Measurements from ENCODE around the gene PHF2.

Gene PHF2

GRCh38 chr9:93682155-93682968 lies 106.0 kb downstream of the PHF2 start:
- TF ChIP-seq TAF1 (IDR thresholded peaks at IDR 0.05; ENCODE audit: borderline replicate concordance, low read depth, low read length) (no peak), POLR2A (IDR thresholded peaks at IDR 0.05; ENCODE audit: low read depth, low read length) (no peak), POLR2AphosphoS5 (IDR thresholded peaks at IDR 0.05; ENCODE audit: low read depth, low read length) (no peak)
- DNase-seq (ENCODE audit: insufficient read length): peak; percentile 63
- FAIRE-seq: no peak

- TF ChIP-seq TAF1 (IDR thresholded peaks at IDR 0.05; ENCODE audit: borderline replicate concordance, low read depth, low read length) (no peak), POLR2A (IDR thresholded peaks at IDR 0.05; ENCODE audit: low read depth, low read length) (no peak), POLR2AphosphoS5 (IDR thresholded peaks at IDR 0.05; ENCODE audit: low read depth, low read length) (no peak)
- FAIRE-seq: no peak
- DNase-seq (ENCODE audit: insufficient read length): no peak
Measured at GRCh38 chr9:93683331-93684134, 107.1 kb downstream of the PHF2 start.

- FAIRE-seq: no peak
- TF ChIP-seq POLR2A (IDR thresholded peaks at IDR 0.05; ENCODE audit: low read depth, low read length): no peak
- no peak for TF ChIP-seq TAF1 (IDR thresholded peaks at IDR 0.05; ENCODE audit: borderline replicate concordance, low read depth, low read length)
- no peak for TF ChIP-seq POLR2AphosphoS5 (IDR thresholded peaks at IDR 0.05; ENCODE audit: low read depth, low read length)
- DNase-seq (ENCODE audit: insufficient read length): no peak
Measured at GRCh38 chr9:93684161-93684765, 107.9 kb downstream of the PHF2 start.

GRCh38 chr9:93684806-93685543 lies 108.6 kb downstream of the PHF2 start:
- FAIRE-seq (no peak), DNase-seq (ENCODE audit: insufficient read length) (no peak)
- TF ChIP-seq TAF1 (IDR thresholded peaks at IDR 0.05; ENCODE audit: borderline replicate concordance, low read depth, low read length): no peak
- no peak for TF ChIP-seq POLR2AphosphoS5 (IDR thresholded peaks at IDR 0.05; ENCODE audit: low read depth, low read length)
- TF ChIP-seq POLR2A (IDR thresholded peaks at IDR 0.05; ENCODE audit: low read depth, low read length): no peak

- FAIRE-seq: no peak
- DNase-seq (ENCODE audit: insufficient read length): no peak
- TF ChIP-seq TAF1 (IDR thresholded peaks at IDR 0.05; ENCODE audit: borderline replicate concordance, low read depth, low read length) (no peak), POLR2AphosphoS5 (IDR thresholded peaks at IDR 0.05; ENCODE audit: low read depth, low read length) (no peak), POLR2A (IDR thresholded peaks at IDR 0.05; ENCODE audit: low read depth, low read length) (no peak)
Measured at GRCh38 chr9:93686127-93686879, 109.9 kb downstream of the PHF2 start.

- DNase-seq (ENCODE audit: insufficient read length) (no peak), FAIRE-seq (no peak)
- TF ChIP-seq POLR2A (IDR thresholded peaks at IDR 0.05; ENCODE audit: low read depth, low read length) (no peak), TAF1 (IDR thresholded peaks at IDR 0.05; ENCODE audit: borderline replicate concordance, low read depth, low read length) (no peak), POLR2AphosphoS5 (IDR thresholded peaks at IDR 0.05; ENCODE audit: low read depth, low read length) (no peak)
Measured at GRCh38 chr9:93686880-93687236, 110.5 kb downstream of the PHF2 start.

GRCh38 chr9:93690618-93691017 lies 114.2 kb downstream of the PHF2 start:
- TF ChIP-seq POLR2AphosphoS5 (IDR thresholded peaks at IDR 0.05; ENCODE audit: low read depth, low read length): no peak
- TF ChIP-seq TAF1 (IDR thresholded peaks at IDR 0.05; ENCODE audit: borderline replicate concordance, low read depth, low read length): no peak
- no peak for TF ChIP-seq POLR2A (IDR thresholded peaks at IDR 0.05; ENCODE audit: low read depth, low read length)
- no peak for FAIRE-seq

GRCh38 chr9:93693129-93693528 lies 116.7 kb downstream of the PHF2 start:
- TF ChIP-seq POLR2AphosphoS5 (IDR thresholded peaks at IDR 0.05; ENCODE audit: low read depth, low read length): no peak
- no peak for TF ChIP-seq POLR2A (IDR thresholded peaks at IDR 0.05; ENCODE audit: low read depth, low read length)
- TF ChIP-seq TAF1 (IDR thresholded peaks at IDR 0.05; ENCODE audit: borderline replicate concordance, low read depth, low read length): no peak
- no peak for DNase-seq (ENCODE audit: insufficient read length)
- no peak for FAIRE-seq

More at GRCh38 chr9:93690618-93691017, 114.2 kb downstream of the PHF2 start:
- no peak for DNase-seq (ENCODE audit: insufficient read length)

GRCh38 chr9:93697352-93698139 lies 121.2 kb downstream of the PHF2 start:
- DNase-seq (ENCODE audit: insufficient read length) (no peak), FAIRE-seq (no peak)
- TF ChIP-seq POLR2AphosphoS5 (IDR thresholded peaks at IDR 0.05; ENCODE audit: low read depth, low read length) (no peak), TAF1 (IDR thresholded peaks at IDR 0.05; ENCODE audit: borderline replicate concordance, low read depth, low read length) (no peak), POLR2A (IDR thresholded peaks at IDR 0.05; ENCODE audit: low read depth, low read length) (no peak)

All from GM12892 (cell line).